Measurements from ENCODE around the gene CREB5.

Gene CREB5

DNA sequence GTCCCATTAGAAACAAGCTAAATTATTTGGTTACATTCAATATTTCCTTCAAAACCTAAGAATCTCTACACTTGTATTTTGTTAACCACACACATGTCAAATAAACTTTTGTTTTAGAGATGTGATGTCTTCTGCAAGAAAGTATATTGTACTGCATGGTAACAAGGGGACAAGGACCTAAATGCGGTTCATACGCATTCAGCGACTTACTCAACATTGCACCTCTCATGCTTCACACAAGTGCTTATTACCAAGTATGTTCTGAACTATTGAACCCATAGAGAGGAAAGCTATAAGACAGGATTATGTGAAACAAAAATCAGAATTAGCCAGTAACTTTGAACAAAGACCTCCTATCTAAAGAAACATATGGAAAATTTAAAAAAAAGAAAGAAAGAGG is 68.3 kb downstream of the CREB5 start:
- no peak for DNase-seq (ENCODE audit: low read depth)

DNA sequence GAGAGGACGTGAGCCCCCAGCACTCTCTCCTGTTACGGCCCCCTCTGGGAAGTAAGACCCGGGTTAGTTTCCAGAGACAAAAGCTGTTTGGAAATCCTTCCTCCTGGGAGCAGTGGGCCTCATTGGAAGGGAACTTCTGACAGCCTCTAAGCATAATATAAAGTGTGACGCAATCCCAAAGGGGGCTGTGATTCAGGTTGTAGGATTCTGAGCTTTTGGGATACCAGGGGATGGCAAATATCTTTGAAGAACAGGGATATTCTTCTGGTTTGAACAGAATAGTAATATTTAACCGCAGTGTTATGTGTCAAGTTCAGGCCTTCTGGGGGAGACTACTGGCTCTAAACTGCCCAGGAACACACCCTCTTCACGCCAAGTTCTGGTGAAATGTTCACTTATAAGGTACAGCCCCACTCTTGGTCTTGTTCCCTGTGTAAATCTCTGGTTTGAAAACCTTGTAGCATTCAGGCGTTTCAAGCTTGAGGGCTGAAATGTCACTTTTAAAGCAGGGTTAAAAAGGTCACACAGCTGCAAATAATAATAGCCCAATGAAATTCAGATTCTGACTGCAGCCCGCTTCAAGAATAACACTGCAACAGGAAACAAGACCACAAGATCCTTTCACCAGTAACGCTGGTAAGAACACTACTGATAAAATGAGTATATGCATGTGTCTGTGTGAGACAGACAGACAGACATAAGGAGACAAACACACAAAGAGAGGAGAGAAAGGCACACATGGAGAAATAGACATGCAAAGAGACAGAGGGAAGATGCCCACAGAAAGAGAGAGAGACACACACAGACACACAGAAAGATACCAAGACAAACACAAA is 69.0 kb downstream of the CREB5 start:
- DNase-seq (ENCODE audit: low read depth): peak; percentile 32

DNA sequence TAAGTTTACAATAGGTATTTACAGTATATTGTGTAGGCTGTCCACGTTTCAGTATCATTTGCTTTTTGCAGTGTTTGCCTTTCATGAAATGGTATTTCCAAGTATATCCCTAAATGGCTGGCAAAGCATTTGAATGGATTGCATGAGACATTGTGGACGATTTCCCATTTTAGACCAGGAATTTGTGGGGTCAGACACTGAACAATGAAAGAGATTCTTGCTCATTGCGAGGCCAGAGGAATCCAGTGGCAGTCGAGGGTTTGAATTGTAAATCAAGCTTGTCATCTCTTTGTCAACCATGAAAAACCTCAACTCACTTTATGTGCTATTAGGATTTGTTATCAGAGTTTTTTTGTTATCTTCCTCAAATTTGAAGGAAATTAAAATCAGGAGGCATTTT is 70.8 kb downstream of the CREB5 start:
- no peak for DNase-seq (ENCODE audit: low read depth)

DNA sequence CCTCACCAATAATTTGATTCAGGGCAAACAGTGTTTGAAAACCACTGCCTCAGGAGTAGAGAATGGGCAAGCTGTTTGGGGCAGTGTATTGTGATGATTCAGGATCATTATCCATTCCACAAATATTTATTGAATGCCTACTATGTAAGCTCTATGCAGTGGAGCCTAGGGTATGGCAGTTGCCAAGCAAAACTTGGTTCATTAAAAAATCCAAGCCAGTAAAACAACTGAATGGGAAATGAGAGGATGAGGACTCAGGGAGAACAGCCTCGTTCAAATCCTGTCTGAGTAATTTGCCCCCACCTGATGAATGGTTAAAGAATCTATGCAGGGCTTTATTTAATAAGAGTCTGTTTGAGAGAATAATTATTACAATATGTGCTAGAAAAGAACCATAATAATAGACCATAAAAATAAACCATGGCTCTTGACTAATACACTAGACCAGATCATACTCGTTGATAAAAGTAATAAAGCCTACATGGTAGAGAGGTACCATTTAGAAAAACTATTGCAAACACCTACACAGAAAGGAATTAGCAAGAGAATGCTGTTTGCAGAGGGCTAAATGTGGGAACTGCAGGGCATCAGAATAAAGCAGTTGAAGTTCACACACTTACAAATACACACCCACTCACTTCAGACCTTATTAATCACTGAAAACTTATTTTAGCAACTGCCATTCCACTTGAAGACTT is 71.7 kb downstream of the CREB5 start:
- peak; percentile 32 for DNase-seq (ENCODE audit: low read depth)

DNA sequence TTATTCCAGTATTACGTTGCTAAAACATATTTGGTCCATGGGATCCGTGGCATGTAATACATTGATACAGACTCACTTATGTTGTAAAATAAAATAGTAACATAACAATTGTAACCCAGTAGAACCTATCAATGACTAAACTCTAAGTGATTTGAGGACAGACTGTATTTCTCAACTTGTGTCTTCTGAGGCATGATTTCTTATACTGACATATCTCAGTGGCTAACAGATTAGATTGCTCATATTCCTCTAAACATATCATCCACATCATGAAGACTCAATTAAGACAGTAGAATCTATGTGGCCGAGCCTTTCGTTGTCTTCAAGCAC is 72.3 kb downstream of the CREB5 start:
- no peak for DNase-seq (ENCODE audit: low read depth)

DNA sequence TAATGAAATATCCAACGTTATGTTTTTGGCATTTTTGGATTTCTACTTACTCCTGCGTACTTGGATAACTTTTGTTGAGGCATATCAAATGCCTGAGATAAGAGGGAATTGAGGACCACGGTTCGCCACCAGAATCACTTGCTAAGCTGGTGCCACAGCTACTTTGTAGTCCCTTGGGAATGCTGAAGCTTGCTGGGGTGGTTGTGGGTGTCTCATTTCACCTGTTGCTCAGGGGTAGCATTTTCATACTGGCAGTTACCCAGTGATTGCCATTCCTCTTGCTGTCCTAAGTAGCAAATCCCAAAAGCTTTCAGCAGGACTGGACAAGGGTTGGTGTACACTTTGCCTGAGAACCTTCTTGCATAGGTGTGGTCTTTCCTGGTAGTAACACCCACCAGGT is 75.2 kb downstream of the CREB5 start:
- DNase-seq (ENCODE audit: low read depth): no peak

DNA sequence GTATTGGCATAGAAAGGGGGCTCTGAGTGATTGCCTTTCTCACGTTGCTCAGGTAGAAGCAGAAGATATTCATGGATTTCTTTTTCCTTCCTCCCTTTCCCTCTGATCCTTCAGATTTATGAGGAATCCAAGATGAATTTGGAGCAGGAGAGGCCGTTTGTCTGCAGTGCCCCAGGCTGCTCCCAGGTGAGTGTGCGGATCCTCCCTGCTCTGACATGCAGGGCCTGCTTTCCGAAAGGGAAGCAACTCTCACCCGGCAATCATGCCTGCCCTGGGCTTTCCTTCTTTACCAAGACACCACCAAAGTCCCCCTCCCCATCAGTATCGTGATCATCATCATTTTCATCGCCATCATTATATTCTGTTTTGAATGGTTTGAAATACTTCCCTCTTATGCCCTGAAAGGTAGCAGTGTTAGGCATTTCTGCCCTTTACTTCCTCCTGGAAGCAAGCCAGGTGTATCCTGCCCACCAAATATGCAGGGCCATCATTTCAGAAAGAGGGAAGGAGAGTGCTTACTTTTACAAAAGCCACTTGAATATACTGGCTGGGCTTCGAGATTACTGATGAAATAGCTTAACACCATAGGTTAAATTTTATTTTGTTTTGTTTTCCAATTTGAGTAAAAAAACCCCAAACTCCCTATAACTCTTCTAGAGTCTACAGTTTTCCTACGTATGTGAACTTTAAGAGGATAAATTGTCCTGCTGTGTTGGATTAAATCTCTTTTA is 75.9 kb downstream of the CREB5 start:
- DNase-seq (ENCODE audit: low read depth): no peak

DNA sequence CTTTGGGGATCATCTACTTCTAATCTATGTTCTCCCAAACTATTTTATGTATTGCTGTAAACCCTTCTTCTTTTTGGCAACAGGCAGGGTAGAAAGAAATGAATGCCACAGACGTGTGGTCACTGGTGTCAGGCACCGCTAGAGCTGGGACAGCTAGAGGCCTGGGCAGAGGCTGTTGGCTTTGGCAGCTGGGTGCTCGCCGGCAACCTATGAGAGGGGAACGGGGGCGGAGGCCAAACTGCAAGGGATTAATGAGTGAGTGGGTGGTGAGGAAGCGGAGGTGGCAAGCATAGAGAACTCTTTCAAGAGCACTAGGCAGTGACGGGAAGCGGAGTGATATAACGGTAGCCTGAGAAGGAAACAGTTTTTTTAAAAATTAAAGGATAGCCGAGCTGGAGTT is 78.5 kb downstream of the CREB5 start:
- no peak for DNase-seq (ENCODE audit: low read depth)

DNA sequence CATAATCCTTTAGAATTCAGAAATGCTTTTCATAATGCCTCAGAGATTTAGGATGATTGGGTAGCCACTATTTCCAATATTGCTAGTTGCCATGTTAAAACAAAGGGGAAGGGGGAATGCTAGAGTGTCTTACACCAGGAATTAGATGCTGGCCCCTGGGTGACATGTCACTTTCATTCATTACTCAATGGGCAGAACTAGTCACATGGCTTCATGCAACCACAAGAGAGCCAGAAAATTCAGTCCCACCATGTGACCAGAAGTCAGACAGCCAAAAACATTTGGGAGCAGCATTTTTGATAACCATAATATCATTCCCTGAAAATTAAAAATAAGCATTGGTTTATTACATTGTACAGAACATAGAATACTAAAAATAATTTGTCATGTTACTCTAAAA is 81.2 kb downstream of the CREB5 start:
- DNase-seq (ENCODE audit: low read depth): no peak

DNA sequence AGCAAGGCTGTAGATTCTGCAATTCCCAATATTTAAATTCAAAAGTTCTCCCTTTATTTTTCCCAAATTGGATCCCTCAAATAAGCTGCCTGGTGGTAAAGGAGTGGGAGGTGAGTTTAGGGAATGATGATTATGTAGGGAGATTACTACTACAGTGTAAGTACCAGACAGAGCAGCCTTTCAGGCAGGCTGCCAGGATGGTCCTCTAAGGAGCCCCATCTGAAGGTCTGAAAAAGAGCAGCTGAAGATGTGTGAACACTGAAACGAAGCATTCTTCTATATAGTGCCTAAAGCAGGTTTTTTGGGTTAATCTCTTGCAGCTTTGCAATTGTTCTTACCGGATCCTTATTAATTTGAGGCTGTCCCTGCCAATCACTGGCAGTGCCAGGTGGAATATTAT is 84.7 kb downstream of the CREB5 start:
- no peak for DNase-seq (ENCODE audit: low read depth)

DNA sequence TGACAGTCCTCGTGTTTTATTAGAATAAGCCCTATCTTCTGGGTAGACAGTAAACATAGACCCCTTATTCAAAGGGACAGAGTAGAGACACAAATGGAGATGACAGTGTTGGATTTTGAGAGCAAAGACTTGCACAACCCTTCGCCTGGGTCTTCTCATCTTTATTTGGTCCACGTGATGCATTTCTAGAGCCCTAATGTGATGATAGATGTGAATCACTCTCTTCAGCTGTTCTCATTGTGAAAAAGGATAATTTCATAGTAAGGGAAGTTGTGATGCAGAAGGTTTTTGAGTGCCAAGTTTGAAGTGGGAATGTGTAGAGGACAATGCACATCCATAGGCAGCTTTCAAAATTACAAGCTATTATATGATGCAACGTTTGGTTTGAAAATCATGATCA is 86.3 kb downstream of the CREB5 start:
- no peak for DNase-seq (ENCODE audit: low read depth)

DNA sequence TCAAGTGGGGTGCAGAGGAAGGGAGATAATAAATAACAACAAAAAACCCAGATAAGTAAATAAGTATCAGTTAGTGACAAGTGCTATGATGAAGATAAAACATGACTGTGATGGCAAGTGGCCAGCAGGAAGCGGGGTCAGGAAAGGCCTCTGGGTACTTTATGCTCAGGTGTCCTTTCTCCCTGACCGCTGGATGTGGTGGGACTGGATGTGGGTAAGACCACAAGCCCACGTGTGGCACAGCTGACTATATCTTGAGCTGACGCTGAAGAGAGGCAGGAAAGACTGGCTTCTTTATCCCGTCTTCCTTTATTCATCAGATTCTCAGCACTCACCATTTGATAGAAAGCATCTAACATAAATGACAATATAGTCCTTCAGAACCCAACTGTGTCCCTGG is 87.8 kb downstream of the CREB5 start:
- DNase-seq (ENCODE audit: low read depth): no peak

DNA sequence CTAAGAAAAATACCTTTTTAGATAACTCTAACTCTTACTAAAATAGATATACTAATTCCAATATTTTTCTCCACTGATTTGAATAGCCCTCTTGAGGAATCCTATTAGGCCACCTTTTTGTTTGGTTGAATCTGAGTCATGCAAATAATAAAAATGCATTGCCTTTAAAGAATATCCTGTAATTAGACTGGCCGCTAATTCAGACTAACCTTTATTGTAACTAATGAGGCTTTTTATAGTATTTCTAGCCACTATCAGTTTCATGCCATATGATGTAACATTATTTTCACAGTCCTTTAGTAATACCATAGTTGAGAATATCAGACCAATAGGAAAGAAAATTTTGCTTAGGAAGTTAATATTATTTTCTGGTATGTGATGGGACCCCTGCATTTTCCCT is 90.1 kb downstream of the CREB5 start:
- DNase-seq (ENCODE audit: low read depth): no peak

DNA sequence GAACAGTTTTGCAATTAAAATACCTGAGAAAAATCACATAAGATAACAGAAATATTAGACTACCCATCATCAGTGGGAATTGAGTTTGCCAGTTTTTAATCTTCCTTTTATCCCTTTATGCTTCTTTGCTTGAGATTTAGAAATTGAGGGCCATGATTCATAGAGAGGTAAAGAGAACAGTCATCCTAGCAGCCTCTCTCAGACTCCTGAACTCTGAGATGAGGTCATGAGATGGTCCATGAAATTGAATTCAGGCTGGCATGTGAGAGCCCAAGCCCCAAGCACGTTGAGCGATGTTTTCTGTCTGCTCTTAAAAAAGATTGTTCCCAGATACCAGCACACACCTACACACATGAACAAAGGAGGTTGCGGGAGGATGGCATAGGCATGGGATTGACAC is 91.1 kb downstream of the CREB5 start:
- DNase-seq (ENCODE audit: low read depth): no peak

DNA sequence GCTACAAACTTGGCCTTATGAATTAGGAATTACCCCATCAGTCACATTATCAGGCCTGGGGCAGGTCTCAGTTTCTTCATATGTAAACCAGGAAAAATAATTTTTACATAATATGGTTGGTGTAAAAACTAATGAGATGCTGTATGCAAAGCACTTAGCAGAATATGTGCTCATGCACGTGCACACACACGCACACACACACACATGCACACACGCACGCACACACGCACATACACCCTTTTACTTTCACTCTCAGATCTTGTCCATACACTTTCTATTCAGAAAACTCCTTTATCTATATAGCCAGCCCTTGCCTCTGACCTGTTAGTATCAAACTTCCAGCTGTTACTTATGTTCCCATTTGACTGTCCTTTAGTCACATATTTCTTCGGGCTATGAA is 92.7 kb downstream of the CREB5 start:
- no peak for DNase-seq (ENCODE audit: low read depth)

DNA sequence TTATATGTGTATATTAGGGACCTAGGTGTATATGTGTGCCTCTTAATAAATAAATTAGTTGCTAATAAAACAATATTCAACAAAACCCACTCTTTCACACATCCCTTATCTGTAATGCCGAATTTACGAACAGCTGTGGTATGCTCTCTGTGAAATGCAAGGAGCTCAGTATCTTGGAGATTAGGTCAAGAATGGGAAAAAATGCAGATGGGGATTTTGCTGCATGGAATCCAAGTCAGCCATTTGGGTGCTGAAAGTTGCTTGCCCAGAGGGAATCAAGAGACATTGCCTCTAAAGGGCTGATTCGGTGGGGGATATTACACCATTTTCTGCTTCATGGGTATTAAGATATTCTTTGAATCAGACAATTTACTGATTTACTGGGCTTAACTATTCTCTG is 93.5 kb downstream of the CREB5 start:
- DNase-seq (ENCODE audit: low read depth): no peak

DNA sequence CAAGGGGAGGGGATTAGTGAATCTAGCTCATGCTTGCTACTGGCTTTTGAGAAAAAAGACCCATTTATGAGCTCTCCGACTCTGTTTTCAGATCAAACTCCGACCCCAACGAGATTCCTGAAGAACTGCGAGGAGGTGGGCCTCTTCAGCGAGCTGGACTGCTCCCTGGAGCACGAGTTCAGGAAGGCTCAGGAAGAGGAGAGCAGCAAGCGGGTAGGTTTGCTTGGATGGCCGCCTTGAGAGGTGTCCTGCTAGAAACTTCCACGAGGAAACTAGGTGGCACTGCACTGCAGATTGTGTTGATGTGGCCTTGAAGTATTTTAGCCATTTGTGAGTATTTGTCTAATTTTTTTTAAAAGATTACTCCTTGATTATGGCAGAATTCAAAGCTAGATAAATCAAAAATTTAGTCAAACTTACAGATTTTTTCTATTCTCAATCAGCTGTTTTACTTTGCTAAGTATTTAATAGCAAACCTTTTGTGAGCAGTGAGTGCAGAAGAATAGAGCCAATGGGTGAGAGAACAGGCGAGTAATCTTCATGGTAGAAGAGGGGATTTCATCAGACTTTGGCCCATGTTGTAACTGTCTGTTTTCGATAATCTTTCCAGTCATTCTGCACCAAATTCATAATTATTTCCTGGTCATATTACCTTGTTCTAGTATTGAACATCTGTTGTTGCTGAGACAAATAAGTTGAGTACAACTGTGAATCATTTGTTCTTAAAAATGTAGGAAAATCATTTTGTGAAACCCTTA is 95.4 kb downstream of the CREB5 start:
- DNase-seq (ENCODE audit: low read depth): peak; percentile 4

DNA sequence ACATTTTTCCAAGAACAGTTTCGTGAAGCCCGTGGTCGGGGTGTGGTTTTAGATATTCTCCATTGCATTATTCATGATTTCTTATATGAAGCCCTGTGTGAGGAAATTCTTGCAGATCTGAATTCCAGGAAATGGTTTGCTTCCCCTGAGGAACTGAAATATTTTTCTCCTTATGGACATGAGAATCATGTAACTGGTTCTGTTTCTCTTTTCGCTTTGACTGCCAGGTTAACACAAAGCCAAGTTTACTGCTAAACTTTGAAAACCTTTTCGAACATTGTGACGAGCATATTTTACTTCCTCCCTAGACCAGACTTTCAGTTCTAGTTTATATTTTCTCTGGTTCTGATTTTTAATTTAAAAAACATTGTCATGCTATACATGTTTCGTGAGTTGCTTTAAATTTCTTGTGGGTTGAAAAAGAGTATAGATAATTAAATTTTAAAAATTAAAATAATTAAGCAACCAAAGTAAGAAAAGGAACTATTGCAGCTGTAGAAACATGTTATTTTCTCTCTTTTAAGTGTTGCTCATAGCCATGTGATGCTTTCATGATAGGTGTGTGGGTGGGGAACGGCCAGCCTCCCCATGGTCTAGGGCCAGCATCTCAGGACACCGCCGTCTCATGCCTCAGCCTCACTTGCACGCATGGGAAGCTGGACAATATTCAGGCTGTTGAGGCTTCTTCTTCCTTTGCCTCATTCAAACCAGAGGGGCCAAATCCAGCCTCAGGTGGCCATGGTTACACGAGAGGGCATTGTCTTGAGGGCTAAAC is 97.1 kb downstream of the CREB5 start:
- DNase-seq (ENCODE audit: low read depth): no peak

DNA sequence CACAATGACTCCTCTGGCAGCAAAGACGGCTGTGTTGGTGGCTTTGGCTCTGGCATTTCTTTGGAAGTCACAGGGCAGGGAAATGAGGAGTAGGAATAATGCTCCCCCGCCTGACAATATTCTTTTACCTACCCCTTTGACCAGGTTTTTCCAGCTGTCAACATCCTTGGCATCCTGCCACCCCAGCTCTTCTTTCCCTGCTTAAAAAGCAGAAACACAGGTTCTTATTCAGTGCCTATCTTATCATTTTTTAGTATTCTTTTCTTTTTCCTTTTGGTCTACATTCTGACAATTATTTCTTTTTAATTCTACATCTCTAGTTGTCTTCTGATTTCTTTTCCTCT is 97.7 kb downstream of the CREB5 start:
- no peak for DNase-seq (ENCODE audit: low read depth)

DNA sequence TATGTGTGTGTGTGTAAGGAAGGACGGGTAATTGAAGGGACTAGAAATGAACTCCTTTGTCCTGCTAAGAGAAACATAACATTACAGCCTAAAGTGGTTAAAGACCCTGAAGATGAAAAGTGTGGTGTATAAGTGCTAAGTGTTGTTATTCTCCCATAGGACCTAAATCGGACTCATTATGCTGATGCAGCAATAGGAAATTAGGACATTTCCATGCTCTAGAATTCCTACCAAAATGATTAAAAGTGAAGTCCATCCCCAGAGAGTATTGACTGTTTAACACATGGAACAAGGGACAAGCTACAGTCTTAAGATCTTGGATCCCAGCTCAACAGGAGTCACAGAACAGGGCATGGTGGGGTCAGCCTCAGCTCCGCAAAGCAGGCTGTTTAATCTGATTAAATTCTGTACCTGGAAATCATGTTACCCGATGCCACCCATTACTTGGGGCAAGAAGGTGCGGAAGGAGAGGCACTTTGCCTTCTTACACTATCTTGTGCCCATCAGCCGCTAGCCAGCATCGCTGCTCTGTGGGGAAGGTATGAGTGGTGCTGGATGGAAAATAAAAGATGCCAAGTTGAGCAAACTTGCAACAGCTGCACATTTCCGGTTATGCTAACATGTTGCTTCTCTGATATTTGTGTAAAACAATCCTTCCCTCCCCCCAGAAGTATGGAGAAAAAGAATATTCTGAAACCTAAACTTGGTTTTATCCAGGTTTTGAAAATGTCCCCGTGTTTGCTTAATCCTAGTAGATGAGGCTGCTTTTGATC is 100.5 kb downstream of the CREB5 start:
- DNase-seq (ENCODE audit: low read depth): no peak

Measured in fibroblast of gingiva (primary cell).